COLO668 (cell line): ENCODE results near the gene CFDP1.
"Not testable (repeated sequence)": the region's sequence is repeated elsewhere in the genome, so short reads cannot be mapped to it uniquely, and the experiment has no call there.

Experiments used
- DNase-seq: peaks from one replicate; lab custom pipeline; 2025; ENCODE audit not compliant: unreplicated experiment; lab: John Stamatoyannopoulos, UW

The CFDP1 gene

DNA sequence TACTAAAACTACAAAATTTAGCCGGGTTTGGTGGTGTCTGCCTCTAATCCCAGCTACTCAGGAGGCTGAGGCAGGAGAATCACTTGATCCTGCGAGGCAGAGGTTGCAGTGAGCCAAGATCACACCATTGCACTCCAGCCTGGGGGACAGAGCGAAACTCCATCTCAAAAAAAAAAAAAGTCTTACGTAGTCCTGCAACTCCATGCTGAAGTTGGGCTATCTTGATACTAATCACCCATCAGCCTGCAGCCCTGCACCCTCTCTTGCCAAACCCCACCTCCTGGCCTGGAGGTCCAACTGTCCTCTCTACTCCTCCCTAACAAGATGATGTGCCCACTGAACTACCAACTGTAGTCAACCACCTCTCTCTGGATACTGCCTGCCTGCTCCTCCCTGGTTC lies 26.4 kb upstream of the CFDP1 start:
- DNase-seq: no peak

DNA sequence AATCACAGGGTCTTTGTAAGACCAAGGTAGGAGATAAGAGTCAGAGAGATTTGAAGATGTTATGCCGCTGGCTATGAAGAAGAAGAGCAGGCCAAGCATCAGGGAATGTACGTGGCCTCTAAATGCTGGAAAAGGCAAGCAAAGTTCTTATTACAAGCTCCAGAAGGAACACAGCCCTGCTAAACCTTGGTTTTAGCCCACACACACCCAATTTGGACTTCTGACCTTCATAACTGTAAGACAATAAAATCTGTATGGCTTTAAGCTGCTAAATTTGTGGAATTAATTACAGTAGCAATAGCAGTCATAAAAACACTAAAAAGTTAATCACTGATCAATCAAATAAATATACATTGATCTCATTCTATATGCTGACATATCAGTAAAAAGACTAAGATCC lies 25.1 kb upstream of the CFDP1 start:
- no peak for DNase-seq

DNA sequence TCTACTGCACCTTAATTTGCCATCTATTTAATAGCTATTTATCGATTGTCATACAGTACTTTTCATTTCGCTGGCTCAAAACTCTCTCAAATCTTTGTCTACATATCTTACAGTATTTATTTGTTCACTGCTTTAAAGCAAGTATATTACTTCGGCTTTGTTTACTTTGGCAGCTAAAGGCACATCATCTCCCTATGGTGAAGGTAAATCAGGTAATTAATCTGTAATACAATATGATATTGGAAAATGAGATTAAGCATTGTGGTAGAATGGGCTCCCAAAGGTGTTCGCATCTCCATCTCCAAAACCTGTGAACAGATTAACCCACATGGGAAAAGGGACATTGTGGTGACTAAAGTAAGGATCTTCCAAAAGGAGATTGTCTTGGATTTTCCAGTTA lies 24.7 kb upstream of the CFDP1 start:
- no peak for DNase-seq

DNA sequence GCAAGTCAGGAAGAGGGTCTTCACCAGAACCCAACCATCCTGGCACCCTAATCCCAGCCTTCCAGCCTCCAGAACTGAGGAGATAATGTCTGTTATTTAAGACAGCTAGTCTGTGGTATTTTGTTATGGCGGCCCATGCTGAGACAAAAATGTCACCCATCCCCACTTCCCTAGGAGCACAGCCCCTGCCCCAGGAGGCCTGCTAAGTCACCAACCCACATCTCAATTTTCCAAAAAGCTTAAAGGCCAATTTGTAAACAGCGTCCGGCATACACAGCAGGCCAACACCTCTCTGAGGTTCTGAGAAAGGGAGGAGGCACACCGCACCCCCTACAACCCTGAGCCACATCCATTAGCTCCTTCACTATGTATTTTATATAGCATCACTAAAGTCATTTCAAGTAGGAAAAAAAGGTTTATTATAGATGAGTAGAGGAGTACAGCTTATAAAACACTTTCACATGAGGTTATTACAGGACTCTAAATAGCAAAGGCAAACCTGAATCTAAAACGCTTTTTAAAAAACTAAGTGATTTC lies 24.2 kb upstream of the CFDP1 start:
- no peak for DNase-seq

DNA sequence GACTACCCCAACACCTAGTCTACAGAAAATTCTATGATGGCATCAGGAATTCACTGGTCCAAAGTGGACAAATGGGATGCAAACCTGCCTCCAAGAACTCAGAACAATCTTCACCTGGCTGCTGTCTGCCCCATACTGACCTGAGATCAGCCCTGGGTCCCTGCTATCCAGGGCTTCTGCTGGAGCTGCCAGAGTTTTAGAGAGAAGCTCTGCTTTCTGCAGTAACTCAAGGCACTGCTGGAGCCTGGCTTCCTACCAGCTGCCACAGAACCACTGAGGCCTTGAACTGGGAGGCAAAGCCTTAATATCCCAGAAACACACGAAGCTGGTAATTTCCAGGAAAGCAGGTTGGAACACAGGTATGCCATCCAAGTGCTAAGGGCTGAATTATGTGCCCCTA lies 23.7 kb upstream of the CFDP1 start:
- no peak for DNase-seq

DNA sequence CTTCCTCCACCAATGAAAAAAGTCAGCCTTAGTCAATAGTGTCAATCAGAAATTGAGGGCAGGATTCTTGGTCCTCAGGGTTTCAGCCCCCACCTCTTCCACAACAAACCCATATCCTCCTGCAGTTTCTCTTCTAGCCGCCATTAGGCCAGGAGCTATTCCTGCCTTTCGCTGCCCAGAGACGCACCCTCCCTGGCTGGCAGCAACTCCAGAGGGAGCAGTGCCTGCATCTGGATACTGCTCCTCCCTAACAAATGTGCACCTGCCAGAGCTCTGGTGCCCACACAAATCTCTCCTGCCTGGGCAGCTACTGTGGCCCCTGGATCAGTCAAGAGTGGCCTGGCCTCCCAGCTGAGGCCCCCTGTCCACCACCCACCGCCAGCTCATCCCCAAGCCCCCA lies 23.2 kb upstream of the CFDP1 start:
- not testable (repeated sequence) for DNase-seq

DNA sequence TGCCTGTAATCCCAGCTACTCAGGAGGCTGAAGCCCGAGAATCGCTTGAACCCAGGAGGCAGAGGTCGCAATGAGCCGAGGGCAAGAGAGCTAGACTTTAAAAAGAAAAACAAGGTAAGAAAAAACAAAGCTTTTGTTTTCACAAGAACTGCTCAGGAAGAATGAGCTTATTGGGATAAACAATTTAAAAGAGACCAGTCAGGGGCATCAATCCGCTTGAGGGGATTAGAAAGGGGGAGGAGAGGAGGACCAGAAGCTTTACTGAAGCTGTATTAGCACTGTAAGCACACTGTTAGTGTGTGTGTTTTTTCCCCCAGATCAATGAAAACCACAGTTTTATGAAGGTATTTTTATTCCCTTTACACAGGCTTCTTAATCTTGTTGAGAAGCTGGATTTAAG lies 22.4 kb upstream of the CFDP1 start:
- DNase-seq: no peak

DNA sequence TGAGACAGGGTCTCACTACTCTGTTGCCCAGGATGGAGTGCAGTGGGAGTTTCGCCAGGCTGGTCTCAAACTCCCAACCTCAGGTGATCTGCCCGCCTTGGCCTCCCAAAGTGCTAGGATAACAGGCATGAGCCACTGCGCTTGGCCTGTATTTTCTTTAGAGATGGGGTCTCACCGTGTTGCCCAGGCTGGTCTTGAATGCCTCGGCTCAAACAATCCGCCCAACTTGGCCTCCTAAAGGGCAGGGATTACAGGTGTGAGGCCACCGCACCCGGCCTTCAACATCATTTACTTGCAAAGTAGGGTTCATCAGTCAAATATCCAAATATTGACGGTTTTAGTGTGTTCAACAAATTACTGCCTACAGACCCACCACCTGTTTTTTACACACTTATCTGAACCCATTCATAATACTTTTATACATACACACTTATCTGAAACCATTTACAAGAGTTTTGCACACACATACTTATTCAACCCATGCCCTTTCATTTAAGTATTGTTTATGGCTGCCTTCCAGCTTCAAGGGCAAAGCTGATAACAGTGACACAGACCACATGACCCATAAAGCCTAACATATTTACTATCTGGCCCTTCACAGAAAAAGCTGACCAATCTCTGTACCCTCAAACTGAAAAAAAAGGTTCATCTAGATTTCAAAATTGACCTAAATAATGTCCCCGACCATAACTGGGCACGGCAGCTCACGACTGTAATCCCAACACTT lies 19.3 kb upstream of the CFDP1 start:
- DNase-seq: no peak

DNA sequence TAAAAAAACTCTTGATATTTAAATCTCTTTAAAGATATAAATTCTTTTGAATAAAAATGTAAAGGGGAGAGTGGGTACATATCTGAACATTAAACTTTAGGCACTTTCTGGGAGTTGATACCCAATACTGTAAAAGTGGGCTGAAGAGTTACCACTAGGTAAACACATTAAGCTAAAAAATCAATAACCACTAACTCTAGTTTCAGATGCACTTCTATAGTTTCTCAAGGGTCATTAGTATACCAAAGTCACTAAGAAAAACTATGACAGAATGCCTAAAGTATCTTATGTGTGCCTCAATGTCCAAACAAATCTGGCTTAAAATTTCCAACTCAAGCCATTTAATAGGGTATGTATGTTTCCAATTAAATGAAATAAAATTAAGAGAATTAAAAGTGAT lies 13.1 kb upstream of the CFDP1 start:
- DNase-seq: no peak

DNA sequence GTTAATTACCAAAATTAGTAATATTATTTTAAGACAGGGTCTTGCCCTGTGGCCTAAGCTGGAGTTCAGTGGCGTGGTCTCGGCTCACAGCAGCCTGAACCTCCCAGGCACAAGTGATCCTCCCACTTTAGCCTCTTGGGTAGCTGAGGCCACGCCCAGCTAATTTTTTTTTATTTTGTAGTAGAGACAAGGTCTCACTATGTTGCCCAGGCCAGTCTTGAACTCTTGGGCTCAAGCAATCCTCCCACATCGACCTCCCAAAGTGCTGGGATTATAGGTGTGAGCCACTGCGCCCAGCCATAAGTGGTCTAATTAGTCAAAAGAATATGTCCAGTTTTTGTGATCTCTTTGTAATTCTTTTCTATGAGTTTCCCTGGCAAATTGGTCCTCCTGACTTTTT lies 12.0 kb upstream of the CFDP1 start:
- no peak for DNase-seq

DNA sequence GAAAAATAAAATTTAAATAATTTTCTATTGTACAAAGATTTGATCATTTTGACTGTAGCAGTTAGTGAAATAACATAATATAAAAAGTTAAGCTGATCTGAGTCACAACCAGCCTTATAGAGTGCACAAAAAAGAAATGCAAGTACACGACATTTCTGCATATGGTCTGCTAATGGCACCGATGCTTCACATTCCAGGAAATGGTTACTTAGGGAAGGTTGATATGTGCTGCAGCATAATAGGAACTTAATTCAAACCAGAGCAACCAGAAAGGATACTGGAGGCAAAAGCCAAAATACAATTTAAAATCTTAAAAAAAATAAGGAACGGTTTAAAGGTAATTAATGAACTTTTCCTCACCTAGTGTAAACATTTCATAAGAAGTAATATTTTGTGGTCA lies 10.0 kb upstream of the CFDP1 start:
- DNase-seq: no peak

DNA sequence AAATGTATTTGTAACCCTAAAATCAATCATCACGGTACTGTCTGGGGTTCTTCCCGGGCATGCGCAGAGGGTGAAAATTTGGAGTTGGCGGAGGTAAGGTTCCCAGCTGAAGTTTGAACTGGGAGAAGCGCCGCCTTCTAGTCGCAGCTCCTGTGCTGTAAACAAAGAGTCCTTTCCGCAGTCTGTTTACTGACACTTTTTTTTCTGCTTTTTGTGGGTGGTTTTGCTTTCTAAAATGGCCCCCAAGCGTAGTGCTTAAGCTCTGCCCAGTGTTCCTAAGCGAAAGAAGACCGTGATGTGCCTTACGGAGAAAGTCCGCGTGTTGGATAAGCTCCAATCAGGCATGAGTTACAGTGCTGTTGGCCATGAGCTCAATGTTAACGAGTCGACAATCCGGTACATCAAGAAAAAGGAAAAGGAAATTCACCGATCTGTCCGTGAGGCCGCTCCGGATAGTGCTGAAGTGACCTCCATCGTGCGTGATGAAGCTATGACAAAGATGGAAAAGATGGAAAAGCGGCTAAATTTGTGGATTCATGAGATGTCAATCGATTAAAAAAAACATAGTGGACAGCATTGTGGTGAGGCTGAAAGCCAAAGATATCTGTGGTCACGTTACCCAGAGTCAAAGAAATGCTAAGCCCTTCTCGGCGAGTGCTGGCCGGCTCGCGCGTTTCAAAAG lies 570 bp upstream of the CFDP1 start:
- peak; percentile 71 for DNase-seq

DNA sequence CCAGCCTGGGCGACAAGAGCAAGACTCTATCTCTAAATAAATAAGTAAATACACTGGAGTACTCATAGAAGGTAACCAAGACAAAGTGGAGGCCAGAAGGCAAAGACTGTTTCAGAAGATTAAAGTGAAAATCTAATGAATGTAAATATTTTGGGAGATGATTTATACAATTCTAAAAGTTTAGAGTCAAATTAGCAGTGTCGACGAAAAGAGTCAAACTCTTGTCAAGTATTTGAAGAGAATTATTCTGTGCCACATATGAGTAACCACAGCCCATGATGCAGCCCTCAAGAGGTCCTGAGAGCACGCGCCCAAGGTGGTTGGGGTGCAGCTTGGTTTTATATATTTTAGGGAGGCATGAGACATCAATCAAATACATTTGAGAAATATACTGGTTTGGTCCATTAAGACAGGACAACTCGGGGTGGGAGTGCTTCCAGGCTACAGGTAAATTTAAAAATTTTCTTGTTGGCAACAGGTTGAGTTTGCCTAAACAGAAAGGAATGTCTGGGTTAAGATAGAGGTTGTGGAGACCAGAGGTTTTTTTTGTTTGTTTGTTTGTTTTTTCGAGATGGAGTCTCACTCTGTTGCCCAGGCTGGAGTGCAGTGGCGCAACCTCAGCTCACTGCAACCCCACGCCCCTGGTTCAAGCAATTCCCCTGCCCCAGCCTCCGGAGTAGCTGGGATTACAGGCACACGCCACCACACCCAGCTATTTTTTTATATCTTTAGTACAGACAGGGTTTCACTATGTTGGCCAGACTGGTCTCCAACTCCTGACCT lies 3.5 kb downstream of the CFDP1 start:
- DNase-seq: no peak

DNA sequence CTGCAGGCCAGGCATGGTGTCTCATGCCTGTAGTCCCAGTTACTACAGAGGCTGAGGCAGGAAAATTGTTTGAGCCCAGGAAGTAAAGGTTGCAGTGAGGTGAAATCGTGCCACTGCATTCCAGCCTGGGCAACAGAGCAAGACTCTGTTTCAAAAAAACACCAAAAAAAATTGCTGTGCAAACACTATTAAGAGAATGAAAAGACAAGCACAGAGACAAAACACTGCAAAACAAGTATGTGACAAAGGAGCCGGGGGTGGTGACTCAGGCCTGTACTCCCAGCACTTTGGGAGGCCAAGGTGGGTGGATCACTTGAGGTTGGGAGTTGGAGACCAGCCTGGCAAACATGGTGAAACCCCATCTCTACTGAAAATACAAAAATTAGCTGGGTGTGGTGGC lies 6.8 kb downstream of the CFDP1 start:
- DNase-seq: not testable (repeated sequence)

DNA sequence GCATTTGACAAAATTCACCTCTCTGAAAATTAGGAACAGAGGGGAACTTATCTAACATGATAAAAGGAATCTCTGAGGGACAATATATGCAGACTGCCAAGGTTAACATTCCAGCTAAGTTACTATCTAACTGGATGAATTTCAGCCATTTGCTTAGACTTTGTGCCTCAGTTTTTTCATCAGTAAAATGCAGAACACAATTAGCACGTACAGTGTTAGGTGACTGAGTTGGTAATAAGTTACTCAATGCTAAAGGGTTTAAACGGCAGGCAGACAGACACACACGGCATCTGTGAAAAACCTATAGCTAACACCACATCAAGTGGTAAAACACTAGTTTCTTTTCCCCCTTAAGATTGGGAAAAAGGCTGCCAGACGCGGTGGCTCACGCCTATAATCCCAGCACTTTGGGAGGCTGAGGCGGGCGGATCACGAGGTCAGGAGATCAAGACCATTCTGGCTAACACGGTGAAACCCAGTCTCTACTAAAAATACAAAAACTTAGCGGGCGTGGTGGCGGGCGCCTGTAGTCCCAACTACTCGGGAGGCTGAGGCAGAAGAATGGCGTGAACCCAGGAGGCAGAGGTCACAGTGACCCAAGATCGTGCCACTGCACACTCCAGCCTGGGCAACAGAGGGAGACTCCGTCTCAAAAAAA lies 9.1 kb downstream of the CFDP1 start:
- not testable (repeated sequence) for DNase-seq

DNA sequence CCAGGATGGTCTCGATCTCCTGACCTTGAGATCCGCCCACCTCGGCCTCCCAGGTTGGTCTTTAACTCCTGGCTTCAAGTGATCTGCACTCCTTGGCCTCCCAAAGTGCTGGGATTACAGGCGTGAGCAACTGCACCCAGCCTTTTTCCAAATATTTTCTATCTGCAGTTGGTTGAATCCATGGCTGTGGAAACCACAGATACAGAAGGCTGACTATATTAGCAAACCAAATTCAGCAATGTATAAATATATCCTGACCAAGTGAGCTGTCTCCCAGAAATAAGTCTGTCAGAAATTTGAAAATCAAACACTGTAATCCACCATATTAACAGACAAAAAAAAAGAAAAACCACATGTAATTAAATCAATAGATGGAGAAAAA lies 9.6 kb downstream of the CFDP1 start:
- DNase-seq: no peak

DNA sequence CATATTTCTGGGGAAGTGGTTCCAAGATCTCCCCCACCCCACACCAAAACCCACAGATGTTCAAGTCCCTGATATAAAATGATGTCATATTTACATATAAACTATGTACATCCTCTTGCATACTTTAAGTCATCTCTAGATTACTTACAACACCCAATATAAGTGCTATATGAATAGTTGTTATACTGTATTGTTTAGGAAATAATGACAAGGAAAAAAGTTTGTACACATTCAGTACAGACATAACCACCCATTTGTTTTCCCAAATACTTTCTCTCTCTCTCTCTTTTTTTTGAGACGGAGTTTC lies 11.5 kb downstream of the CFDP1 start:
- DNase-seq: no peak

DNA sequence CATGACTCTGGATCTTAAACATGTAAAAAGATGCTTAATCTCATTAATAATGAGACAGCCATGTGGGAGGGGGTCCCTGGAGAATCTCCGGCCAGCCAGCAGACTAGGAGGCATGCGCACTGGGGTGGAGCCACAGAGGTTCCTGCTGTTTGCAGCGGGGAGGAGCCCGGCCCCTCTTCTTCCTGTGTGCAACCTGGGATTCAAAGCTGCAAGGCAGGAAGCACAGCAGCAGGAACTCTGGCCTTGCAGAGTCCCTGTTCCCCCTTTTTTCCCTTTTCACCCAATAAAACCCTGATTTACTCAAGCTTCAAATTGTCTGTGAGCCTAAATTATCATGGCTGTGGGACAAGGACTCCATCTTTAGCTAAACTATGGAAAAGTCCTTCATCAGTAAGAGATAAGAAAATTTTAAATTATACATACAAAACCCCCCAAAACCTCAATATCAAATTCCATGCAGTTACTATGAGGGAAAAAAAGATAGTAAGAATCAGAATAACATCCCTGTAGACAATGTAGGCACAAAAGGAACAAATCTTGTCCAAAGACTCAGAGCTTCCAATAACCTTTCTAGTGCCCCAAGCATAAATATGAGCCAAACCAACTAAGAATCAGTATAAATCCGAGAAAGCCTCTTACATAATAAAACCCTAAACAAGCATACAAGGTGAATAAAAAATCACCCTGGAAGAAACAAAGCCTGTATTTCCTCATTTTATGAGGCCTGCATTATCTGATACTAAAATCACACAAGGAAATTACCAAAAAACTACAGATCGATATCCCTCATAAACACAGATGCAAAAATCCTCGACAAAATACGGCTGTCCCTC lies 12.1 kb downstream of the CFDP1 start:
- no peak for DNase-seq

DNA sequence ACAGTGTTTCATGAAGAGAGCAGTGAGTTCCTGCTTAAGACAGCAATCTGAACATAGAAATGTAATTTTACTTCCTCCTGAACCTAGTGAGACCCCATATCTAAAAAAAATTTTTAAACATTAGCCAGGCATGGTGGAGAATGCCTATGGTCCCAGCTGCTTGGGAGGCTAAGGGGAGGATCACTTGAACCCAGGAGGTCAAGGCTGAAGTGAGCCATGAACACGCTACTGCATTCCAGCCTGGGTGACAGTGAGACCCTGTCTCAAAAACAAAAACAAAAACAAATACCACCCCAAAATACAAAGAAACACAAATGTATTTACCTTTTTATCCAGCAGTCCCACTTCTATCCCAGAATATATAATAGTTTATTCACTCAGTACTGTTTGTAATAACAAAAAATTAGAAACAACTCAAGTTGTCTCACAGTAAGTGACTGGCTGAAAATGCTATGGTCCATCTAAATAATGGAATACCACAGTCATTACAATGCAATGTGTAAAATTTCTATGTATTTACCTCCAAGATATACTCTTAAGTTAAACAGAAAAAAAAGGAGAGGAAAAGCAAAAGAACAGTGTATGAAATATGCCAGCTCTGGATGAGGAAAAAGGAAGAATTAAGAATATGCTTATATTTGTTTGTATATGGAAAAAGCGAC lies 16.3 kb downstream of the CFDP1 start:
- DNase-seq: no peak
